Right ventricle myocardium superior (tissue), 1 donor: Measurements from ENCODE around the gene IFIT1. TPM values are rescaled to one million over a fixed set of nuclear protein-coding genes. Genes with fewer than 3 reads are reported as not detected.

Experiments used
- ATAC-seq: fragments of 200-7000 bp; cut with Tn5 transposase; one replicate; pipeline ENCODE4 v1.9.1; 2020; ENCODE audit warnings: mild to moderate bottlenecking; ENCODE audit not compliant: poor library complexity
- DNase-seq: peaks from one replicate; pipeline ENCODE4 v3.0.0-alpha.2; 2020
- intact Hi-C: fragments of 100-400 bp; cut with DNase I; formaldehyde crosslinking; loops from one replicate; pipeline ENCODE4 v1.11.2; 2022
- total RNA-seq: library from RNA; stranded (reverse); fragmentation: NEBNext Ultra II Directional; extraction: Animal tissue kit (Norgen Biotek cat#: 25700); gene quantifications from one replicate; pipeline ENCODE4 v1.2.1, GENCODE V29; 2021
- donor health status: DM: no; HTN: yes; CAD: no; lungs with severe emphysema.

Gene IFIT1
- total RNA-seq, 1 donor from 2014 or later = 28.1 TPM

GRCh38 chr10:89362929-89363328 lies 29.5 kb upstream of the IFIT1 start:
- intact Hi-C loops = no loop called here
- DNase-seq (no peak), ATAC-seq (no peak)

GRCh38 chr10:89363729-89364442 lies 28.5 kb upstream of the IFIT1 start:
- ATAC-seq (no peak), DNase-seq (no peak)
- intact Hi-C loops = no loop called here

- no peak for ATAC-seq
- intact Hi-C loops = no loop called here
Observed at GRCh38 chr10:89364531-89364930, 27.9 kb upstream of the IFIT1 start.

GRCh38 chr10:89367529-89367928 lies 24.9 kb upstream of the IFIT1 start:
- intact Hi-C loops = no loop called here
- DNase-seq (no peak), ATAC-seq (no peak)

More at GRCh38 chr10:89364531-89364930, 27.9 kb upstream of the IFIT1 start:
- DNase-seq = no peak

GRCh38 chr10:89368129-89368528 lies 24.3 kb upstream of the IFIT1 start:
- intact Hi-C loops = no loop called here
- no peak for ATAC-seq
- DNase-seq = no peak

- intact Hi-C loops = no loop called here
- no peak for ATAC-seq
- no peak for DNase-seq
Observed at GRCh38 chr10:89369156-89370105, 23.0 kb upstream of the IFIT1 start.

- ATAC-seq (no peak), DNase-seq (no peak)
- intact Hi-C loops = no loop called here
Observed at GRCh38 chr10:89371079-89371478, 21.3 kb upstream of the IFIT1 start.

GRCh38 chr10:89371987-89372386 lies 20.4 kb upstream of the IFIT1 start:
- DNase-seq = no peak
- no peak for ATAC-seq
- intact Hi-C loops = no loop called here

- peak; percentile 79 for DNase-seq
- peak; percentile 96 for ATAC-seq
- intact Hi-C loops = no loop called here
Observed at GRCh38 chr10:89373916-89374711, 18.3 kb upstream of the IFIT1 start.

GRCh38 chr10:89374713-89375141 lies 17.7 kb upstream of the IFIT1 start:
- ATAC-seq (peak; percentile 61), DNase-seq (no peak)
- intact Hi-C loops = no loop called here

- DNase-seq (no peak), ATAC-seq (no peak)
- intact Hi-C loops = no loop called here
Observed at GRCh38 chr10:89377705-89378637, 14.5 kb upstream of the IFIT1 start, which contains the start of gene IFIT1B. Gene IFIT1B, plus strand, starts transcription at chr10:89378056. Its CDS starts 80 bp downstream, at chr10:89378136.

- intact Hi-C loops = no loop called here
- DNase-seq (no peak), ATAC-seq (no peak)
Observed at GRCh38 chr10:89379103-89379502, 13.3 kb upstream of the IFIT1 start.

- ATAC-seq = no peak
- DNase-seq = no peak
- intact Hi-C loops = no loop called here
Observed at GRCh38 chr10:89382757-89383156, 9.7 kb upstream of the IFIT1 start.

GRCh38 chr10:89384474-89385340 lies 7.7 kb upstream of the IFIT1 start:
- intact Hi-C loops = no loop called here
- ATAC-seq = peak; percentile 70
- DNase-seq = no peak

GRCh38 chr10:89388806-89389205 lies 3.6 kb upstream of the IFIT1 start:
- no peak for DNase-seq
- ATAC-seq = no peak
- intact Hi-C loops = no loop called here

GRCh38 chr10:89389254-89389653 lies 3.2 kb upstream of the IFIT1 start:
- ATAC-seq (no peak), DNase-seq (no peak)
- intact Hi-C loops = no loop called here
